IPS-18a (cell line): ENCODE data around the gene SLC27A3.

Experiments
- H3K27ac ChIP-seq: one replicate; pipeline ENCODE4 v1.5.1; 2013; ENCODE audit warnings: low read length
- H3K27me3 ChIP-seq: one replicate; pipeline ENCODE4 v1.6.1; 2013; ENCODE audit warnings: mild to moderate bottlenecking, low read length; ENCODE audit not compliant: control insufficient read depth, insufficient read depth
- H3K36me3 ChIP-seq: one replicate; pipeline ENCODE4 v1.6.1; 2013; ENCODE audit warnings: low read depth, low read length; ENCODE audit not compliant: control insufficient read depth
- H3K4me1 ChIP-seq: one replicate; pipeline ENCODE4 v1.6.1; 2013; ENCODE audit warnings: low read depth, low read length; ENCODE audit not compliant: control insufficient read depth
- H3K4me3 ChIP-seq: one replicate; pipeline ENCODE4 v1.5.1; 2013; ENCODE audit warnings: low read length
- H3K9ac ChIP-seq: one replicate; pipeline ENCODE4 v1.6.1; 2013; ENCODE audit warnings: mild to moderate bottlenecking, low read length, moderate library complexity
- H3K9me3 ChIP-seq: one replicate; pipeline ENCODE4 v1.6.1; 2013; ENCODE audit warnings: low read depth, low read length; ENCODE audit not compliant: control insufficient read depth

SLC27A3 gene

GRCh38 chr1:153796786-153797659, 21.8 kb downstream of the SLC27A3 start:
- H3K4me1 ChIP-seq: peaks cover 24% of the 10 kb centered on the region
- H3K9ac ChIP-seq: no peak overlapping the region
- H3K27ac ChIP-seq: no peak overlapping the region
- H3K27me3 ChIP-seq: no peaks in the 10 kb centered on the region
- no peak overlapping the region for H3K4me3 ChIP-seq
- no peaks in the 10 kb centered on the region for H3K9me3 ChIP-seq
- H3K36me3 ChIP-seq: no peaks in the 10 kb centered on the region

GRCh38 chr1:153798468-153798780, 23.2 kb downstream of the SLC27A3 start:
- Histone ChIP-seq H3K9ac (no peak overlapping the region), H3K27me3 (no peaks in the 10 kb centered on the region), H3K9me3 (no peaks in the 10 kb centered on the region), H3K4me3 (no peak overlapping the region), H3K27ac (no peak overlapping the region), H3K36me3 (no peaks in the 10 kb centered on the region), H3K4me1 (peaks cover 15% of the 10 kb centered on the region)

- no peak overlapping the region for H3K4me3 ChIP-seq
- H3K27me3 ChIP-seq: no peaks in the 10 kb centered on the region
- no peaks in the 10 kb centered on the region for H3K36me3 ChIP-seq
- peaks cover 13% of the 10 kb centered on the region for H3K4me1 ChIP-seq
- H3K27ac ChIP-seq: no peak overlapping the region
- no peaks in the 10 kb centered on the region for H3K9me3 ChIP-seq
- no peak overlapping the region for H3K9ac ChIP-seq
These were observed 23.8 kb downstream of the SLC27A3 start for GRCh38 chr1:153799016-153799415.

- Histone ChIP-seq H3K4me3 (no peak overlapping the region), H3K27ac (no peak overlapping the region), H3K4me1 (peaks cover 8% of the 10 kb centered on the region), H3K9ac (no peak overlapping the region), H3K27me3 (no peaks in the 10 kb centered on the region), H3K9me3 (no peaks in the 10 kb centered on the region), H3K36me3 (no peaks in the 10 kb centered on the region)
These were observed 24.6 kb downstream of the SLC27A3 start for GRCh38 chr1:153799566-153800465.

GRCh38 chr1:153800516-153800915, 25.3 kb downstream of the SLC27A3 start:
- Histone ChIP-seq H3K9me3 (no peaks in the 10 kb centered on the region), H3K4me3 (no peak overlapping the region), H3K9ac (no peak overlapping the region), H3K27me3 (no peaks in the 10 kb centered on the region), H3K4me1 (peaks cover 3% of the 10 kb centered on the region), H3K36me3 (no peaks in the 10 kb centered on the region), H3K27ac (no peak overlapping the region)

GRCh38 chr1:153801028-153801625, 25.9 kb downstream of the SLC27A3 start:
- Histone ChIP-seq H3K9ac (no peak overlapping the region), H3K9me3 (no peaks in the 10 kb centered on the region), H3K27me3 (no peaks in the 10 kb centered on the region), H3K4me1 (peaks cover 3% of the 10 kb centered on the region), H3K36me3 (no peaks in the 10 kb centered on the region), H3K4me3 (no peak overlapping the region), H3K27ac (no peak overlapping the region)

GRCh38 chr1:153801786-153802697, 26.8 kb downstream of the SLC27A3 start:
- Histone ChIP-seq H3K9me3 (no peaks in the 10 kb centered on the region), H3K4me3 (no peak overlapping the region), H3K27ac (no peak overlapping the region), H3K36me3 (peaks cover under 1% of the 10 kb centered on the region), H3K27me3 (no peaks in the 10 kb centered on the region), H3K4me1 (peaks cover 3% of the 10 kb centered on the region), H3K9ac (no peak overlapping the region)

- Histone ChIP-seq H3K4me3 (no peak overlapping the region), H3K27me3 (no peaks in the 10 kb centered on the region), H3K9ac (no peak overlapping the region), H3K9me3 (no peaks in the 10 kb centered on the region), H3K36me3 (peaks cover 11% of the 10 kb centered on the region), H3K27ac (no peak overlapping the region), H3K4me1 (peaks cover 3% of the 10 kb centered on the region)
These were observed 28.4 kb downstream of the SLC27A3 start for GRCh38 chr1:153803470-153804056.

- H3K36me3 ChIP-seq: peaks cover 14% of the 10 kb centered on the region
- peaks cover 3% of the 10 kb centered on the region for H3K4me1 ChIP-seq
- H3K4me3 ChIP-seq: no peak overlapping the region
- no peaks in the 10 kb centered on the region for H3K27me3 ChIP-seq
- no peaks in the 10 kb centered on the region for H3K9me3 ChIP-seq
- no peak overlapping the region for H3K9ac ChIP-seq
- H3K27ac ChIP-seq: no peak overlapping the region
These were observed 28.9 kb downstream of the SLC27A3 start for GRCh38 chr1:153804112-153804511.

- Histone ChIP-seq H3K27ac (no peak overlapping the region), H3K4me1 (peaks cover 3% of the 10 kb centered on the region), H3K36me3 (peaks cover 23% of the 10 kb centered on the region), H3K9ac (no peak overlapping the region), H3K4me3 (no peak overlapping the region), H3K27me3 (no peaks in the 10 kb centered on the region), H3K9me3 (no peaks in the 10 kb centered on the region)
These were observed 30.0 kb downstream of the SLC27A3 start for GRCh38 chr1:153805042-153805745.
